Mesothelial cell of epicardium (in vitro differentiated cells): Measurements from ENCODE around the gene HPSE2. TPM values are rescaled to one million over a fixed set of nuclear protein-coding genes. Genes with fewer than 3 reads are reported as not detected.

Experiments used
- DNase-seq, 2 experiments: peaks; one replicate each; pipeline ENCODE4 v3.0.0; 2021; ENCODE audit warnings: low spot score in 2 of 2; ENCODE audit not compliant: unreplicated experiment in 2 of 2
- H3K27ac Mint-ChIP-seq: 2 replicates; pipeline ENCODE4 v1.8.0; 2021; ENCODE audit warnings: mixed read lengths
- H3K27me3 Mint-ChIP-seq: 2 replicates; pipeline ENCODE4 v1.8.0; 2021; ENCODE audit warnings: low read depth, mixed read lengths
- H3K36me3 Mint-ChIP-seq: 2 replicates; pipeline ENCODE4 v1.8.0; 2021; ENCODE audit warnings: mixed read lengths
- H3K4me1 Mint-ChIP-seq: 2 replicates; pipeline ENCODE4 v1.8.0; 2021; ENCODE audit warnings: mixed read lengths
- H3K4me3 Mint-ChIP-seq: 2 replicates; pipeline ENCODE4 v1.8.0; 2021; ENCODE audit warnings: mild to moderate bottlenecking, moderate library complexity, mixed read lengths
- H3K9me3 Mint-ChIP-seq: 2 replicates; pipeline ENCODE4 v1.8.0; 2021; ENCODE audit warnings: mixed read lengths
- total RNA-seq: library from RNA; stranded (reverse); gene quantifications from 3 replicates; pipeline ENCODE4 v1.2.1, GENCODE V29; 2021
- TF ChIP-seq, protein P1 (sequence below): fragments of 200-600 bp; sonication (generic); IDR thresholded peaks from one replicate; pipeline ENCODE4 v1.5.0; 2021; ENCODE audit warnings: antibody characterized with exemption; ENCODE audit not compliant: unreplicated experiment

HPSE2 gene
- total RNA-seq, 1 donor from 2014 or later: 2.3 TPM

DNA sequence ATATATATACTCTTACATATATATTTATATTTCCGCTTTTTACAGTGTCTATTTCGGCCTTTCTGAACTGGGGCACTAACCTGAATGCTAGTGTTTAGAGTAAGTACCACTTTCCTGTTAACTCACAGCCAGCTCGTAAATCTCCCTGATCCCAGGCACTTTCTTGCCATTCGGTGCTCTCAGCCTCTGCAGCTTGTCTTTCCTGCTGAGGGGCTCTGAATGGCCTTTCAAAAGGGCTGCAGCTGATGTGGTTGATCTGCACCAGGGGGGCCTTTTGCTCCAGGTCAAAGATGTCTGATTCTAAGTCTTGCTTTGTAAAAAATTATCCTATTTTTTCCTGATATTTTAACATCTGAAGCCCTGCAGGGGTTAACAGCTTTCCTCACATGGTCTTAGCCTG lies 763.5 kb downstream of the HPSE2 start:
- no peak overlapping the region for H3K4me3 Mint-ChIP-seq
- H3K9me3 Mint-ChIP-seq: no peaks in the 10 kb centered on the region
- TF ChIP-seq, protein P1, sequence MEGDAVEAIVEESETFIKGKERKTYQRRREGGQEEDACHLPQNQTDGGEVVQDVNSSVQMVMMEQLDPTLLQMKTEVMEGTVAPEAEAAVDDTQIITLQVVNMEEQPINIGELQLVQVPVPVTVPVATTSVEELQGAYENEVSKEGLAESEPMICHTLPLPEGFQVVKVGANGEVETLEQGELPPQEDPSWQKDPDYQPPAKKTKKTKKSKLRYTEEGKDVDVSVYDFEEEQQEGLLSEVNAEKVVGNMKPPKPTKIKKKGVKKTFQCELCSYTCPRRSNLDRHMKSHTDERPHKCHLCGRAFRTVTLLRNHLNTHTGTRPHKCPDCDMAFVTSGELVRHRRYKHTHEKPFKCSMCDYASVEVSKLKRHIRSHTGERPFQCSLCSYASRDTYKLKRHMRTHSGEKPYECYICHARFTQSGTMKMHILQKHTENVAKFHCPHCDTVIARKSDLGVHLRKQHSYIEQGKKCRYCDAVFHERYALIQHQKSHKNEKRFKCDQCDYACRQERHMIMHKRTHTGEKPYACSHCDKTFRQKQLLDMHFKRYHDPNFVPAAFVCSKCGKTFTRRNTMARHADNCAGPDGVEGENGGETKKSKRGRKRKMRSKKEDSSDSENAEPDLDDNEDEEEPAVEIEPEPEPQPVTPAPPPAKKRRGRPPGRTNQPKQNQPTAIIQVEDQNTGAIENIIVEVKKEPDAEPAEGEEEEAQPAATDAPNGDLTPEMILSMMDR: no peak
- no peak for DNase-seq
- H3K4me1 Mint-ChIP-seq: peaks cover 24% of the 10 kb centered on the region
- peaks cover 4% of the 10 kb centered on the region for H3K27me3 Mint-ChIP-seq
- no peak overlapping the region for H3K27ac Mint-ChIP-seq
- H3K36me3 Mint-ChIP-seq: no peaks in the 10 kb centered on the region

DNA sequence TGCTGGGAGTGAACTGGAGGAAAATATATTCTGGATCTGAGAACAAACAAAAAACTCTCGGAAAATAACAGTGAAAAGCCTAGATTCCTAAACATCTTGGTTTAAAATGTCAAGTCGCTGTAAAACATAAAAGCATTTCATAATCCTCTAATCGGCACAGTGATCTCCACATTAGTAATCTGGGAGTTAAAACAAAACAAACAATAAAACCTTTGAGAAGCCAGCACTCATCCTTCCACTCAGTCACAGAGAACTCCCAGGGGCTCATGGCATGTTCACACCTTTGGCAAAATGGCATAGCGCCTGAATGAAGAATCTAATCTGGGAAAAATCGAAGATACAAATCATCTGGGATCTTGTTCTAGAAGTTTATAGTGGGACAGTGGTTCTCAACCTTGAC lies 764.8 kb downstream of the HPSE2 start:
- no peak overlapping the region for H3K27ac Mint-ChIP-seq
- no peaks in the 10 kb centered on the region for H3K36me3 Mint-ChIP-seq
- no peak for DNase-seq
- peaks cover 32% of the 10 kb centered on the region for H3K4me1 Mint-ChIP-seq
- no peak overlapping the region for H3K4me3 Mint-ChIP-seq
- no peaks in the 10 kb centered on the region for H3K9me3 Mint-ChIP-seq
- TF ChIP-seq, protein P1: no peak
- peaks cover 4% of the 10 kb centered on the region for H3K27me3 Mint-ChIP-seq

DNA sequence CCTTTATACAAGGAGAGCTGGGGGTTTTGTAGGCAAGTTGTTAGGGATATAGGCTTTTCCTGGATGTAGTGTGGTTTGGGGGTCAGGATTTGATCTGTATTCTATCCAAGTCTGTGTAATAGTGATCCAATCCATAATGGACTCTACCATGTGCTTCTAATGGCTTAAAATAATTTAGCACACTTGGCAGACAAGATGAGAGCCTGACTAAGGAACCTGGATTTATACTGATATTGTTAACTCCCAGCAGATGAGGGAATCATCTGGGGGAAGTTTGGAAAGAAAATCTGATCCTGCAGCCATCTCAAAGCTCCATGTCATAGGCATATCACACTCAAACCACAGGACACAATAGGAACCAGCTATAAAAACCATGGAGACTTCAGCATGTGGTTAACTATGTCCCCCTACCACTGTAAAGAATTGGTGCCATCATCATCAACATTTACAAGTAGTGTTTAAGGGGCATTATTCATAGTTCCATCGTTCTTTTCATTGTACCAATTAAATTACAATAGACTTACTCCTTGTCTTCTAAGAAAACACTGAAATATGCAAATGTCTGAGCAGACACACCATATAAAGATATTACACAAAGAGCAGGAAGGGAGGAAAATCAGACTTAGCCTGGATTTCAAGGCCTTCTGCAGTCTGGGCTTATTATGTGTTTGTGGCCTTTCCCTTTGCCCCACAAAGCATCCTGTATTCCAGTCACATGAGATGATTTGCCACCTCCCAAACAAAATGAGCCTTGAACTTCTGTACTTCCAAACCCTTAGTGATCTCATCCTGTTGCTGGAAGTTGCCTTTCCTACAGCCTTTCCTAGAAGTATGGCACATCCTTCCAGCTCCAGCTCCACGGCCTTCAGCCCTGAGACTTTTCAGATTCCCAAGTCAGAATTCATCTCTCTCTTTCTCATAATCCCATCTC lies 766.4 kb downstream of the HPSE2 start:
- Mint-ChIP-seq H3K27me3 (peaks cover 4% of the 10 kb centered on the region), H3K4me1 (peaks cover 36% of the 10 kb centered on the region), H3K4me3 (no peak overlapping the region)

DNA sequence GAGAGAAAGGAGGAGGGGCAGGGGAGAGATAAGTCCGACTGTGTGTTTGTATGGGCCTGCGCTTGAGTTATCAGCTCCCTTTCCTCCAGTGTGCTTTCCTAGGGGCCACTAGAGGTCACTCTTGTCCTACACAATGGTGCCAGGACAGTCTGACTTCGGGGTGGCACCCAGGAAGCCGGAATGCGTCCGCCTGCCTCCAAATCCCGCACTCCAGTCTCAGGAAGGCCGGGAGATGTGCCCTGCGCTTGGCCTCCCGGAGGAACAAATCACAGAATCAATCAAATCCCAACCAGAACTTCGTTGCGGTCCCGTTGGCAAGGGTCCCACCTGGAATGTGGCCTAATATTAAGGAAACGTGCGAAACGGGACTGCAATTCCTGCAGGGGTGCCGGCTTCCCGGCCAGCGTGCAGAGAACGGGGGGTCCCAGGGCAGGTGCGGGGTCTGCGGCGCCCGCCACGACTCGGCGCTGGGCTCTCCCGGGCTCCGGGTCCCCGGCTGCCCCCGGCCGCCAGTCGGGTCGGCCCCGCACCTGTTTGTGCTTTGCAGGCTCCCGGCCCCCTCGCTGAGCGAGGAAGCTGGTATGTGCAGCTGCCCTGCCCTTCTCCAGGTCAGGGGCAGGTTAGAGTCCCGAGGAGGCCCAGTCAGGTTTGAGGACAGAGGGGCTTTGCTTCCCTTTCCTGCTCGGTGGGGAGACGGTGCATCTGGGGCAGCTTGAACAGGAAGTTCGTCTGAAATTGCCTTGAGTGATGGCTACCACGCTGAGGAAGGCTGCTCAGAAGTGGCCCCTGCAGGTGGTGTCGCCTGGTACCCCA lies 767.9 kb downstream of the HPSE2 start:
- no peaks in the 10 kb centered on the region for H3K9me3 Mint-ChIP-seq
- no peaks in the 10 kb centered on the region for H3K36me3 Mint-ChIP-seq
- peak overlapping the region; percentile 55 for H3K27ac Mint-ChIP-seq
- TF ChIP-seq, protein P1: peak; percentile 61
- peaks cover 4% of the 10 kb centered on the region for H3K27me3 Mint-ChIP-seq
- peak; percentile 46 to 77 for DNase-seq
- peak overlapping the region; percentile 85 for H3K4me3 Mint-ChIP-seq
- peaks cover 36% of the 10 kb centered on the region for H3K4me1 Mint-ChIP-seq

More for the DNA sequence above, 766.4 kb downstream of the HPSE2 start:
- Mint-ChIP-seq H3K9me3 (no peaks in the 10 kb centered on the region), H3K27ac (no peak overlapping the region), H3K36me3 (no peaks in the 10 kb centered on the region)
- DNase-seq: no peak
- TF ChIP-seq, protein P1: no peak

DNA sequence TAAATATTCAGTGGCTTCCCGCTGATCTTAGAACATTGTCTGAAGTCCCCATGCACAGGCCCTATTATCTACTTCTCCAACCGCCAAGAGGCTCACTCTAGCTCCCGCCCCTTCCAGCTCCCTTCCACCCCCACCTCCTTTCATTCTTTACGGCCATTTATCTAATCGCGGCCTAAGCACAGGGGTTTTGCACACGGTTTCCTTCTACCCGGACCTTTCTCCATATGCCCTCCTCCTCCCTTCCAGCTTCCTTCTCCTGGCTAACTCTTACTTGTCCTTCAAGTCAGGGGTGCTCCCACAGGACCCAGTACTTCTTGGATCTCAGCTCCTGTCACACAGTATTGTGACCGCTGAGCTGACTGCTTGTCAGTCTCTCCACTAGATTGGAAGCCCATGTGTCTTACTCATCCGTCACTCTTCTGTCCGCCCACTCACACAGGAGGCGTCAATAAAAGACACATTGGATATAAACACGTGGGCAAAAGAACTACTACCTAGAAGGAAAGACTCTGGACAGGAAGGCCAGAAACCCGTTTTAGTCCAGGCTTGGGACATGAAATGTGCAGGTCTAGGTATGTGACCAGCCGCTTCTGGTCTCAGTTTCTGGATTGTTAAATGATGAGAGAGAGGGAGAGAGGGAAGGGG lies 768.7 kb downstream of the HPSE2 start:
- H3K27me3 Mint-ChIP-seq: peaks cover 4% of the 10 kb centered on the region
- H3K36me3 Mint-ChIP-seq: no peaks in the 10 kb centered on the region
- H3K4me3 Mint-ChIP-seq: peak overlapping the region; percentile 35
- H3K4me1 Mint-ChIP-seq: peaks cover 31% of the 10 kb centered on the region
- TF ChIP-seq, protein P1: no peak
- H3K27ac Mint-ChIP-seq: no peak overlapping the region
- DNase-seq: no peak
- no peaks in the 10 kb centered on the region for H3K9me3 Mint-ChIP-seq
